DOHH2 (cell line): Measurements from ENCODE around the gene TXNDC17.

Experiments
- CTCF ChIP-seq: fragments of 200-600 bp; sonication (generic); IDR thresholded peaks from one replicate; pipeline ENCODE4 v1.5.1; 2014; ENCODE audit warnings: antibody characterized with exemption, mild to moderate bottlenecking, low read depth, low read length; ENCODE audit not compliant: poor library complexity, severe bottlenecking
- EZH2phosphoT487 ChIP-seq: fragments of 200-600 bp; sonication (generic); IDR thresholded peaks from 2 replicates; pipeline ENCODE4 v1.6.1; 2017; ENCODE audit warnings: borderline replicate concordance, mild to moderate bottlenecking, antibody characterized with exemption, low read length, moderate library complexity, mixed read lengths

- TF ChIP-seq CTCF (no peak), EZH2phosphoT487 (no peak)
These were observed 41.5 kb upstream of the TXNDC17 start for GRCh38 chr17:6599364-6599763.
